CD4-positive, alpha-beta T cell treated with Interleukin-6 at 100 ng/mL for 8 hours (primary cell): Measurements from ENCODE around the gene FYN.

Experiments
- DNase-seq: peaks from one replicate; pipeline ENCODE4 v3.0.0-alpha.2; 2020; ENCODE audit warnings: mixed read lengths, low spot score

FYN gene

DNA sequence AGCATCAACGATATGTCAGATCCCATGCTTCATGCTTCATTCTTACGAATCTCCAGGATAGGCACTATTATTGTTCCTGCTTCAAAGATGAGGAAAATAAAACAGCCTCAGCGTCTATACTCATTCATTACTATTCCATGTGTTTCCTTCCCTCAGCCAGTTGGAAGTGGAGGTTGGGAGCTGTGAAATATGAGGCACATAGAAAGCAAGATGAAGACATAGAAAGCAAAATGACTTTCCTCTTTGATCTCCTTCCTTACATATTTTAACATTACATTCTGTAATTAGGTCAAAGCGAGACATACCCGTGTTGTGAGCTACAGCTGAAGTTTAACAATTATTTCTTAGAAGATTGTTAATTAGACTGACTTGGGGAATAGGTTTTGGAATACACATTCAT lies 125.4 kb downstream of the FYN start:
- DNase-seq = no peak

DNA sequence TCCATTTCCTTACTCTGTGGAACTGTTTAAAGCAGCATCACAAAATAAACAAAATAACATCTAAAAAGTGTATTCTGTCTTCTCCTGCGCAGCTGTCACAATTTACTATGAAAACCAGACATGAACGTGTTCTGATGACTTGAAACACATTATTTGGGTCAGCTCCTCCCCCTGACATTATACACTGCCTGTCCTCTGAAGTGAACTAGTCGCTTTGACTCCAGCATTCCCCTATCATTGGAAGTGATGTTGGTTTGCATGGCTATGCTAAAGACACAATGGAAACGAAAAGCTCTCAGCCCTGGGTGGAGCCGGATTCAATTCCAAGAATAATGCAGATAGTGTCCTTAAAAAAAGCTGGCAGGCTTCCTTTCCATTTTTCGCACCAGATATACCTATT lies 125.9 kb downstream of the FYN start:
- no peak for DNase-seq

GRCh38 chr6:111746983-111747382 lies 126.3 kb downstream of the FYN start:
- DNase-seq = no peak

DNA sequence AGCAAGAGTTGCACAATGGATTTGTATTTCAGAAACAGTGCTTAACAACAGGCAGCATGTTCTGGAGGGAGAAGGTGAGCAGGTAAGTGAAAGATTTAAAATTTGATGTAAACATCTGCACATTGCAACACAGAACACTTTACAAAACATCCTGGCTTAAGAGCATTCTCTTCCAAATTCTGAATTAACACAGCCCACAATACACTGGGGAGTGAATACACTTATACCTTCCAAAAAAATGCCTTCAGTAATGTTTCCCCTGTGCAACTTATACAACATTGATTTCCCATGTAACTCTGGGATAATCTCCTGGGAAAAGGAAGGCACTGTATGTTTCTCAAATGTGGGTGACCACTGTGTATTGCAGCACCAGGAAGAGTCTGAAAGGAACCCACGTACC lies 127.6 kb downstream of the FYN start:
- DNase-seq = no peak

DNA sequence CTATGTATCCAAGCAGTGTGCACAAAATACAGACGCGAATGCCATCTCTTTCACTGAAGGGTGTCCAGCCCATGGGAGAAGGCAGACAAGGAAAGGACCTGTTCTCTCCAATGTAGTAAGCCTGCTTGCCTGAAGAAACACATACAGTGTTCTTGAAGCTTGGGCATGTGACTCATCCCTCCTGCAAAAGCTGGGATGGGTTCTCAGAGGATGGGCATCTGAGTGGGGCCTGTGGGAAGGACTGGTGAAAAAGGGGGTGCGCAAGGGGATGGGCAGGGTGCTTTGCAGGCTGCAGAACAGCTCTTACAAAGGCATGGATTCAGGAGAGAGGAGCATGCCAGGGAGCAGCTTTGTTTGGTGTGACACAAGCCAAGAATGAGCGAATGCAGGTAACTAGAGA lies 128.1 kb downstream of the FYN start:
- no peak for DNase-seq

DNA sequence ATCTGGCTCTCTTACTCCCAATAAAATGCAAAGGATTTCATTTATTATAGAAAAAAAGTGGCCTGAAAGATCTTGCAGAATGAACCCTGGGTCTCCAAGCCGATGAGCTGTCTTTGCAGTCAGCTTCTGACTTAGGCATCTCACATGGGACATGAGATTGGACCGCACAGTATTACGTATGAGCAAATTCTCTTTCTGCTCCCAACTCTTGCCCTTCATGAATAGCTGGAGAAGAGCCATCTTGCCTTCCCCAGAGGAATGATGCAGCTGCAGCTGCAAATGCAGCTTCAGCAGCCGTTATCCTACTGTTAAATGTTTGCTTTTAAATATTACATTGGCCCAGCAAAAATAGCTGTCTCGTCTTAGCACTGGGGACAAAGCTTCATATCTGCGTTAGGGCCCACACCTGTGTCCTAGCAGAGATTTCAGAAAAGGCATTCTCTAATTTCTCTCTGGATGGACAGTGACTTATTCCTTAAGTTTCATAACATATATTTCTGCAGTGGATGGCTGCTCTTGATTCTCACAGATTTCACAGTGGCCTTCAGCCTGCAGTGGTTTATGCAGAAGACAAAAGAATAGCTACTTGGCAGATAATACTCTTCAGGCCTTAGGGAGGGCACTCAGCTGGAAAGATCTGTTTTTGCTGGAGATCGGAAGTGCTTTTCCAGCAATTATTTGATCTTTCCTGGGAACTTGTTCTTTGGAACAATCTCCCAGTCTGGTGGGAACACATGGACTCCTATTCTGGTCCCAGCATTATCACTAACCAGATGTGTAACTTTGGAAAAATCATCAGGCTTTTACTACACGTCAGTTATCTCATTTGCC lies 129.2 kb downstream of the FYN start:
- DNase-seq = no peak

- no peak for DNase-seq
Measured at GRCh38 chr6:111743360-111743759, 129.9 kb downstream of the FYN start.

GRCh38 chr6:111741177-111741952 lies 131.9 kb downstream of the FYN start:
- no peak for DNase-seq

- DNase-seq = no peak
Measured at GRCh38 chr6:111740506-111740905, 132.7 kb downstream of the FYN start.

DNA sequence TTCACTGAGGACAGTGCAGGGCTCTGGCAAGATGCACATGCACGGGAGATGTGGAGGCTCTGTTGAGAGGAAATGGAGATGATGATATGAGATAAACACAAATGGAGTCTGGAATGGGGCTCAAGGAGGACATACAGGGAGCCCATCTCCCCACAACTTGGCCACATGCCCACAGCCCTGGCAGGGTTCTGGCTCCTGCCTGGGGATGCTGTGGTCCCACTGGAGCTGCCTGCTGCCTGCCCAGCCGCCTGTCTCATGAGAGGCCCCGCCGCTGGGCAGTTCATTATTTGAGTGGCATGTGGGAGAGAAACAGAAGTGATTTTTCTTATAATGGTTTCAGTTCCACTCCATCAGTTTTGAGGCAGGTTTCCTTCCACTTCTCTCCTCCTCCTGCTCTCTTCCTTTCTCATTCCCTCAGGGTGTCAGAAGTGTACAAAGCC lies 134.0 kb downstream of the FYN start:
- no peak for DNase-seq

GRCh38 chr6:111738631-111739030 lies 134.6 kb downstream of the FYN start:
- DNase-seq = no peak

DNA sequence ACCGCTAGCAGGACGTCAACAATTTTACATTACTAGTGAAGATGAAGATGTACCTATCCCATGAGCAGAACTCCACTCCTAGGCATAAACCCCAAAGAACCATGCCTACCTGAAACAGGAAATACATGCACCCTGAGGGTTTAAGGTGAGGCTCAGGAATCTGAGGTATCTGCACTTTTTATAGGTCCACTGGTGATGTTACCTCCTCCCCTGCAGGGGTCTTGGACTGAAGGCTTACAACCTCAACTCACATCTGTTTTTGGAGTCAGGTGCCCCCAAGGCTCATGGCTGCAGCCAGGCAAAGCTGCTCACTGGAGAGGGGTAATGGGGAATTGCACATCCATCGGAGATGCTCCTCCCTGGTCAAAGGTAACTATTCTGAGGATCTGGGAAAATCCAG lies 135.1 kb downstream of the FYN start:
- DNase-seq = no peak

DNA sequence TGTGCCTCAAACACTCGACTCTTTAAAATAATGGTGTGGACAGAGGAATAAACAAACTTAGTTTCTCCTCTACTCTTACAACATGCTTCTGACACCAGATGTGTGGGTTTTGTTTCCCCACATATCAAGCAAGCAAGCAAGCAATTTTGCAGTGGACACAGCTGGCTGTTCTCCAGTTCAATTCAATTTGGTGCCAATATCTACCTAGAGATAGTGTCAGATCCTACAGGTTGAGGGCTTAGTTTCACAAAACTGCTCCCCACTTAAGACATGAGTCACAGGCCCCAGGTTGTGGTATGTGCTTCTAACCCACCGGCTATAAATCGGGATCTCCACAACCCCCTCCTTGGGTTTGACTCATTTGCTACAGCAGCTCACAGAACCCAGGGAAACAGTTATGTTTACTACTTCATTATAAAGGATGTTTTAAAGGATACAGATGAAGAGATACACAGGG lies 136.2 kb downstream of the FYN start:
- peak; percentile 45 for DNase-seq

GRCh38 chr6:111736005-111736608 lies 137.1 kb downstream of the FYN start:
- DNase-seq = no peak

DNA sequence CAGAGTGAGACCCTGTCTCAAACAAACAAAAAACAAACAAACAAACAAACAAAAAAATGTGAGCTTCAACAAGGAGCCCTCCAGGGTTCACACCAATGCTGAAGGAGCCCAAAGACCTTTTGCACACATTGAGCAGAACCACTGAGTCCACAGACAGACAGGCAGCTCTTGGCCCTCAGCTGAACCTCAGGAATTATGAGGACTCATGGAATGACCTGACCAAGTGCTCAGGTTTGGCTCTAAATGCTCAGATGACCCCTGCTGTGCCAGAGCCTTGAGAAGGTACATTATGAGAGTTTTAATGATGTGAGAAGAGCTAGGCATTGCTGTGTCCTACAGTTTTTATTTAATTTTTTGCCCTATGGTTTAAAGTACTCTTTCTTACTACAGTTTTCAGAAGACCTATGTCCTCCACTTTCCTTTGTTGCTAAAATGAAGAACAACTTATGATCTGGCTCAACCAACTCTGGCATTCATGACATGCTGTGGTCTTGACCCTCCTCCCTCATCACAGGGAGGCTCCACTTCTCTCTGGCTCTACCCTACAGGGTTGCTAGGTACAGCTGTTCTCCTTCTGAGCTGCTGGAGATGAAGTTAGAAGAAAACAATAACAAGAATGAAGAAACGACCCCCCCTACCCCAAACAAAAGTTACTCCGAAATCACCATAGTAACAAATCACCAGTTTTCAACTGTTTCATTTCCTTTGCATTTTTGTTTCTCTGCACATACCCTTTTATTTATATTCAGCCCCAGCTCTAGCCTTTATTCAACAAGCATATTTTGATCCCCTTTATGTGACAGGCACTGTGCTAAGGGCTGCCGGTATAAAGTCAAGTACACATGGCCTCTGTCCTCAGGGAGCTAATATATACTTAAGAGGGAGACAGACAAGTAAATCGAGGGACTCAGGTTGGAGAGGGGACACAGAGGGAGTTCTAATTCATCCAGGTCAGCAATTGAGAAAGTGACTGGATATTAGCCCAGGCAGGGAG lies 138.9 kb downstream of the FYN start:
- DNase-seq = no peak

DNA sequence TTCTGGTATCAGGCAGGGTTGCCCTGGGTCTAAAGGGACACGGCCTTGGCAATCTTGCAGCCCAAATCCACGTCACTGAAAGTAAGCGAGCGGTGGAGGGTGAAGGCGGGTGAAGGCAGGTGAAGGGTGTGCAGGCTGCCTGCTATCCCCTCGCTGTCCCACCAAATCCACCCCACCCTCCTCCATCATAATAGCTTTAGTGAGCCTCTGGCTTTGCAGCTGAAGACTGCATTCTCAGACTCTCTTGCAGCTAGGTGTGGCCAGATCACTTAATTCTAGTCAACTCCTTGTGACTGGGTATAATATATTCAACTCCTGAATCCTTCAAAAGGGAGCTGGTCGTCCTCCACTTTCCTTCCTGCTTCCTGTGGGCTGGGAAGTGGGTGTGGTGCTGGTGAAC lies 140.9 kb downstream of the FYN start:
- no peak for DNase-seq

GRCh38 chr6:111731456-111732195 lies 141.6 kb downstream of the FYN start:
- no peak for DNase-seq

- DNase-seq = no peak
Measured at GRCh38 chr6:111730864-111731263, 142.4 kb downstream of the FYN start.

DNA sequence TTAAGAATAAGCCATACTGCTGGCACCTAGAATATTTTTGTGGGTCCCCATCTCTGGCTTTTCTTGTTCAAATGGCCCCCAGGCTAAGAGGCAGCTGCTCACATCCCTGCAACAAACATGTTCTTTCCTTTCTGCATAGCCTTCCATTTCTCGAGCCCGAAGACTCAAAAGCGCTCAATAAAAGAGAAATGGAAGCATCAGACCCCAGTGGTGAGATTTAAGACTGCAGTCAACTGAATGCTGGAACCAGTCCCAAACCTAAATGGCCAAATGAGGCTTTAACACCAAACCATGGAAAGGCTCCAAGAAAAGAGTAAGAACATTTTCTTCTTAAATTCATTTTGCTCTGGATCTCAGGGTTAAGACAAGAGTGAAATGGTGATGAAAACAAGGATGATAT lies 145.4 kb downstream of the FYN start:
- no peak for DNase-seq

GRCh38 chr6:111727041-111727440 lies 146.2 kb downstream of the FYN start:
- DNase-seq = no peak
